GM13977 (cell line): ENCODE data around the gene TFAP2B.
A peak's percentile ranks its signal among the peaks of the same experiment; 100 is the strongest.

Experiments
- DNase-seq: peaks from one replicate; pipeline ENCODE4 v3.0.0; 2012; ENCODE audit warnings: low spot score
- in situ Hi-C: fragments of 300-500 bp; cut with MboI; formaldehyde crosslinking; loops from one replicate; pipeline ENCODE4 v1.12.0; 2022; ENCODE audit warnings: low sequenced_read_pairs, low pct_unique_long_range_greater_than_20kb, mixed read lengths, inconsistent platforms; ENCODE audit not compliant: unreplicated experiment
- TF ChIP-seq, protein P1 (sequence below): IDR thresholded peaks from 2 replicates; pipeline ENCODE4 v1.5.1; 2012; ENCODE audit warnings: mild to moderate bottlenecking, control low read depth; ENCODE audit not compliant: insufficient read depth; ENCODE audit errors: extremely low read depth, missing control alignments

Gene TFAP2B

DNA sequence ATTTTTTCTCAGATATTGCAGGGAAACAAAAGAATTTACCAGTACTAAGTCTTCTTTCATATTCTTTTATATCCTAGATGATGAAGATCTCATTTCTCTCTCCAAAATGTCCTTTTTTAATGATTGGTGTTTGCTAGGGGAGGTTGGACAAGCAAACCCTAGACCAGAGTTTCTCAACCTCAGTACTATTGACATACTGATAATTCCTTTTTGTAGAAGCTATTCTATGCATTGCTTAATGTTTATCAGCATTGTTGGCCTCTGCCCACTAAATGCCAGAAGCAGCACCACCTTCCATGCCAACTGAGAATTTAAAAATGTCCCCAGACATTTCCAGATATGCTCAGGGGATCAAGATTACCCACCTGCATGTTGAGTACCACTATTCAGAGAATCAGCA is 14.4 kb upstream of the TFAP2B start:
- in situ Hi-C loops, result loop anchor here (25.0 kb wide), 2 partner anchors 1033 to 1208 kb away; no protein-coding TSS in a partner anchor
- TF ChIP-seq, protein P1, sequence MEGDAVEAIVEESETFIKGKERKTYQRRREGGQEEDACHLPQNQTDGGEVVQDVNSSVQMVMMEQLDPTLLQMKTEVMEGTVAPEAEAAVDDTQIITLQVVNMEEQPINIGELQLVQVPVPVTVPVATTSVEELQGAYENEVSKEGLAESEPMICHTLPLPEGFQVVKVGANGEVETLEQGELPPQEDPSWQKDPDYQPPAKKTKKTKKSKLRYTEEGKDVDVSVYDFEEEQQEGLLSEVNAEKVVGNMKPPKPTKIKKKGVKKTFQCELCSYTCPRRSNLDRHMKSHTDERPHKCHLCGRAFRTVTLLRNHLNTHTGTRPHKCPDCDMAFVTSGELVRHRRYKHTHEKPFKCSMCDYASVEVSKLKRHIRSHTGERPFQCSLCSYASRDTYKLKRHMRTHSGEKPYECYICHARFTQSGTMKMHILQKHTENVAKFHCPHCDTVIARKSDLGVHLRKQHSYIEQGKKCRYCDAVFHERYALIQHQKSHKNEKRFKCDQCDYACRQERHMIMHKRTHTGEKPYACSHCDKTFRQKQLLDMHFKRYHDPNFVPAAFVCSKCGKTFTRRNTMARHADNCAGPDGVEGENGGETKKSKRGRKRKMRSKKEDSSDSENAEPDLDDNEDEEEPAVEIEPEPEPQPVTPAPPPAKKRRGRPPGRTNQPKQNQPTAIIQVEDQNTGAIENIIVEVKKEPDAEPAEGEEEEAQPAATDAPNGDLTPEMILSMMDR, result no peak
- DNase-seq, result no peak

DNA sequence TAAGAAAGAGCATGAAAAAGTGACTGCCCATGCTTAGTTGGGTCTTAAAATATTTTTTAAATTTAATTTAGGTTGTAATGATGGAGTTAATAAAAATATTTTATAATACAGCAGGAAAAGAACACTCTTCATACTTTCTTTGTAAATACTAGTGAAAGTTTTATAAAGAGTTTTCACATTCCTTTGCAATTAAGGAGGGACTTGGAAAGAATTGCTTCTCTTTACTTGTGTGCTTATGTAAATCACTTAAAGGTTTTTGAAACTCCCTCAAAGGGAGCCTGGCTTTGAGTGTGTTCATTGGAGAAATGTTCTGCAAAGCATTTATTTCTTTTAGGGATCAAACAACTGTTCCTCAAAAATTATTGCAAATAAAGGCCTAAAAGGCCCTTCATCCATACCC is 11.6 kb upstream of the TFAP2B start:
- in situ Hi-C loops, result loop anchor here (25.0 kb wide), 2 partner anchors 1030 to 1205 kb away; no protein-coding TSS in a partner anchor
- DNase-seq, result no peak
- TF ChIP-seq, protein P1, result no peak

DNA sequence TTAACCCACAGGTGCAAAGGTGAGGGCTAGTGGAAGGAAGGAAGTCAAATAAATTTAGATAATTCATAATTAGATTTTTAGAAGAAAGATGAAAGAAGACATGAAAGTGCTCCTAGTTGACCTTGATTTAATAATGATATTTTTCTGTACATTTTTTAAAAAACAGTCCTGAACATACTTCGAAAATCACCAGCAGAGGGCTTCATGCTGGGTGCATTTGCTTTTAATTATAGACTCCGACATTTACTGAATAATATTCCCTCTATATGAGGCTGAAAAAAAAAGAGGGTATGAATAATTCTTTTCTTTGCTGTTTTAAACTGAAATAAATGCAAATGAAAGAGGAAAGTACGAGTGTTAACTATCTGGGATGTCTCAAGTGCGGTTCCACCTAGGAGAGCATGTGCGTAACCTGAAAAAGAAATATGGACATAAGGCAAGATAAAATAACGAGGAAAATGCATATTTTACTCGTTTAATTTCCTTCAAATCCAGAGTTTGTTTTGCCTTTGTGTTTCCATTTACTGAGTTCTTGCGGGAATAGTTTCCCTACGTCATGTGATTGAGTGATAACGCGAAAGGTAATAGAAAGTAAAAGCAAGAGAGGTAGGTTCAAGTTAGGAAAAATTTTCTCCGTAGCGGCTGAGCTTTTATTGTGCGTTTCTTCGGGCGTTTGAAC is 3.1 kb upstream of the TFAP2B start:
- TF ChIP-seq, protein P1, result peak; percentile 44
- in situ Hi-C loops, result loop anchor here (25.0 kb wide), 2 partner anchors 1022 to 1197 kb away; no protein-coding TSS in a partner anchor
- no peak for DNase-seq

DNA sequence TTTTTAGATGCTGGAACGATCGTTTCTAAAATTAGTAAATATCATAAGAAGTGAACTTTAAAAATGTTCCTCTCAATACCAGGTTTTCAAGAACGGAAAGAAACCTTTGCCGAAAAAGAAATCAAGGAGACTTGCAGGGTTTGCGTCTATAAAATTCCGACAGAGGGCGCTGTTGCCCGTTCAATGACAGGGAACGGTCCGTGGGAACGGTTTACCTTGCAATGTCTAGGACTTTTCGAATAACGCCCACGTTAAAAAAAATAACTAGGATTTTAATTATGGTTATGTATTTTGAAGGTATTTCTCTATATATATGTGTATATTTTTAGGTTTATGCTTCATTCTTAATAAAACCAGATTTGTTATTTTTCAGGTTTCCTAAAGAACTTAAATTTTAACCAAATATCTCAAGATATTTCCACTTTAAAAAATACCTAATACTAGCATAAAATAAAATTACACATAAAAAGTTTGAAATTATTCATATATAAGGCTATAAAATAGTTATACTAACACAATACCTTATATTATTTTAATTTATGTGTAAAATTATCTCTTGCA is 2.5 kb upstream of the TFAP2B start:
- peak; percentile 77 for DNase-seq
- in situ Hi-C loops, result loop anchor here (25.0 kb wide), 2 partner anchors 1021 to 1196 kb away; no protein-coding TSS in a partner anchor
- TF ChIP-seq, protein P1, result peak; percentile 77

DNA sequence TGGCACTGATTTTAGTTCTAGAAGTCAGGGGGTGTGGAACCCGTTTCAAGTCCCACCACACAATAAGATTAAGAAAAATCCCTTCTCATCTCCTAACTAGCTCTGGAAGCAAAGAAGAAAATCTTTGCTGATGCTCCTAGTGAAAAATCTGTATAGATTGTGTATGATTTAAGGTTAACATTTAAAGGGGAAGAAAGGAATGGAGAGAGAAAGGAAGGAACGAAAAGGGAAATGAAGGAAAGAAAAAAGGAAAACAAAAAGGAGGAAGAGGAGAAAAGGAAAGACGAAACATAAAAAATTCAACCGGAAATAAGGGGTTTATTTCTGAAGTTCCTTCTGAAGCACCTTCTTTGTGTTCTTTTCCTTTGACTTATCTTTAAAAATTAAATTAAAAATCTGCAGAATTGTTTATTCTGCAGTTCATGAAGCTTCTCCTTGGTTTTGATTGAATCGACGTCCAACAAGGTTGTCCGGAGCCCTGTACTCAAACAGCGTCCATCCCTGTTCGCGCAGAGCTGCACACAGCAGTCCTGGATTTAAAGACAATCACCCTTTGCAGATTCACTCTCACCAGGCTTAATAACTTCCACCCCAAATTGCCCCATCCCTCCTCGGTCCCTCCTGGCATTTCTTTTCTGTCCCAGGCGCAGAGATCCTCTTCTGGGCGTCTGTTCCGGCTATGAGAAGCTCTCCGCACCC is 1.6 kb upstream of the TFAP2B start:
- TF ChIP-seq, protein P1, result no peak
- in situ Hi-C loops, result loop anchor here (25.0 kb wide), 2 partner anchors 1020 to 1195 kb away; no protein-coding TSS in a partner anchor
- no peak for DNase-seq

DNA sequence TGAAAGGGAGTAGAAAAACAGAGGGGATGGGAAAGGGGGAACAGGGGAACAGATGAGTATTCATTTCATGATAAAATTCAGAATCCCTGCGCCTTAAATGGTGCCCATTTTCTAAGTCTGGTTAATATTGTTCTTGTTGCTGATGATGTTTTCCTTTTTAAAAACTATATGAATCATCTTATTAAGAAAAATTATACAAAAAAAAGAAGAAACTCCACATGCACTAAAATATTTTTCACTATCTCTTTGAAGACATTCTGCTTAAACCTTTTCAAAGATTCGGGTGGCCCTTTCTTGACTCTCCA is 1.1 kb upstream of the TFAP2B start:
- no peak for DNase-seq
- TF ChIP-seq, protein P1, result no peak
- in situ Hi-C loops, result loop anchor here (25.0 kb wide), 2 partner anchors 1020 to 1195 kb away; no protein-coding TSS in a partner anchor
